Daoy (cell line): ENCODE measurements around the gene KCNT2. TPM values are rescaled to one million over a fixed set of nuclear protein-coding genes. Genes with fewer than 3 reads are reported as not detected.

ENCODE experiments used
- DNase-seq: peaks from one replicate; pipeline ENCODE4 v3.0.0-alpha.2; 2015; ENCODE audit warnings: low read depth
- total RNA-seq: library from RNA; depleted of rRNA; stranded (reverse); fragments of >200 nt; shearing (Covaris generic); gene quantifications from 2 replicates; pipeline ENCODE4 v1.2.3, GENCODE V29; 2014

Gene KCNT2
- total RNA-seq, 1 experiment from 2014 or later = 0.34 TPM

DNA sequence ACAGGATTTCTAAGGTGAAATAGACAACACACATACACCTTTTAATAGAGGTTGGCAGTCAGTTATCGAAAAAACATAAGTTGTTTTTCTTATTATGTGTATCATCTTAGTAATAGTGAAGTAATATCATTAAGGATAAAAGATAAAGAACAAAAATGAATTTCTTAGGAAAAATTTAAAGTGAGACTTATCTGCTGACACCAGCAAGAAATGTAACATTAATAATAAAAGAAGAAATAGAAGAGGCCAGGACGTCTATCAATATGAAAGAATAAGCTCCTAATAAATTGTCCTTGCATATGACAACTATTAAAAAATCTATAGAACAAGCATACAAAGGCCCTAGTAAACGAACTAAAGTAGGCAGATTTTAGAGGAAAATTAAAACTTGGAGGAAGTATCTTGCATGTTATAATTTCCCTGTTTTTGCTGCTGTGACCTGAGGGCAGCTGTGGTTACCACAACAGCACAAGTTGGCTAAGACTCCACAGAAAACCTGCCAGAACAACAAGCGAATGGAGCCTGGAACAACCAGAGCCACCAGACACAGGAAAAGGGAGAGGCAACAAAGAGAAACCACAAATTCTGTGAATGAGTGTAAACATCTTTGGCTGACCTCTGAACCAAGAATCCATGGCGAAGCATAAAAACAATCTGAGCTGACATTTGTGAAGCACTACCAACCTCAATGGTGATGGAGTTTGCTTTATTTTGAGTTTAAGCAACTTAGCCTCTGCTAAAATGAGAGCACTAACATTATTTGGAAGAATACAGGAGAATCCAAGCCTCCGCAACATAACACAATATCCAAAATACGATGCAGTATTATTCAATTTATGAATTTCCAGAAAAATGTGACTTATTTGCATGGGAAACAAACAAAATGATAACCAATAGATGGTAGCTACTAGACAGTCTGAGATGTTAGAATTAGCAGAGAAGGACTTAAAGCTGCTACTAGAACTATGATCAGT is 207.5 kb downstream of the KCNT2 start:
- peak; percentile 41 for DNase-seq

DNA sequence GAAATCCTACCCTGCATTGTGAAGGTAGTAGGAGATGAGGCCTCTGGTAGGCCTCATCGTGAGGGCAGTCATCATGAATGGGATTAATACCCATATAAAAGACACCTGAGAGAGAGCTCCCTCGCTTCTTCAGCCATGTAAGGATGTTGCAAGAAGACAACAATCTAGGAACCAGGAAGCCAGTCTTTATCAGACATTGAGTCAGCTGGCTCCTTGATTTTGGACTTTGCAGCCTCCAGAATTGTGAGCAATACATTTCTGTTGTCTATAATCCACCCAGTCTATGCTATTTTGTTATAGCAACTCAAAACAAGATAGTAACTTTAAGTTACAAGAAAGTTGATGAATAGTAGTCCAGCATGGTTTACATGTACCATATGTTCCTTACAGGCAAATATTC is 208.5 kb downstream of the KCNT2 start:
- DNase-seq = no peak

GRCh38 chr1:196393742-196394141 is 214.5 kb downstream of the KCNT2 start:
- DNase-seq = peak; percentile 61

- no peak for DNase-seq
Measured at GRCh38 chr1:196393282-196393681, 215.0 kb downstream of the KCNT2 start.

GRCh38 chr1:196387766-196388165 is 220.5 kb downstream of the KCNT2 start:
- no peak for DNase-seq

GRCh38 chr1:196385109-196385508 is 223.1 kb downstream of the KCNT2 start:
- DNase-seq = no peak

DNA sequence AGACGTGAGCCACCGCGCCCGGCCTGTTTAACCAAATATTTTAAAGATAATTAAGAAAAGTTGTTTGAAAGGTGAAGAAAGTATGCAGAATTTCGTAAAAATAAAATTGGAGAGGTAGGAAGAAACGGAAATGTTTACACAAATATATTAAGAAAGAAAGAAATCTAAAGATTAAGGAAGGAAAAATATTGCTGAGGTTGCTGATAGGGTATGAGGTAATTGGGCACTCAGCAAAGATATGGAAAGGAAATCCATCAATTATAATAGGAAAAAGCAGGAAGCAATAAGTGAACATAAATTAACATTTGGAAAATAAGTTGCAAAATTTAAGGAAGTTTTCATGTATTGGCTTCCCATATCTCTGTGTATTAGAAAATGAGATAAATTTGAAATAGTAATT is 225.9 kb downstream of the KCNT2 start:
- no peak for DNase-seq

GRCh38 chr1:196381544-196381943 is 226.7 kb downstream of the KCNT2 start:
- DNase-seq = no peak

- DNase-seq = no peak
Measured at GRCh38 chr1:196380316-196380715, 227.9 kb downstream of the KCNT2 start.

GRCh38 chr1:196377811-196378210 is 230.4 kb downstream of the KCNT2 start:
- DNase-seq = no peak

DNA sequence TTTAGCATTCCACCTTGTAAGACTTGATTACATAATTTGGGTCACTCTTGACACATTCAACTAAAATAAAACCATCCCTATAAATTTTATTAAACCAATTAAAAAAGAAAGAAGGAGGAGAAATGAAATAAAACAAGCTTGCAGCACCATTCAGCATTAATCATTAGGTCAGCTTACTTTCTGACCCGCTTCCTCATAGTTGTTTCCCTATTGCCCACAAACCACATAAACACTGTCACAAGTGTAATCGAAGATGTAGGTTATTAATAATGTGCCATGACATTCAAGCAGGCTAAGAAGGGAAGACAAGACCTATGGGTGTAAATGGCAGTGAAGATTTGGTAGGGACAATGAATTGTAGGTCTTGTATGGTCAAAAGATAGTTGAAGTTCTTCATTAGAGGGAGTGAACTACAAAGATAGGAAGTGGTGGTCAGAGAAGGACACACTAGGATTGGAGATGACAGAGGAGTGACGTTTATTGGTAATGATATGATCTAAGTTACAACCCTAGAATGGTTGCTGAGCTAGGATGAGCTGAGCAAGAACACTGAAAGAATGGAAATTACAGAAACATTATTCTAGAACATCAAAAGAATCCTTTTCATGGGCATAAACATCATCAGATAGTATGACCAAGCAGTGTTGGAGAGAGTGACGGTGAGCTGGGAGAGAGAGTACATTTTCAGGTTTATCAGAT is 231.5 kb downstream of the KCNT2 start:
- no peak for DNase-seq

DNA sequence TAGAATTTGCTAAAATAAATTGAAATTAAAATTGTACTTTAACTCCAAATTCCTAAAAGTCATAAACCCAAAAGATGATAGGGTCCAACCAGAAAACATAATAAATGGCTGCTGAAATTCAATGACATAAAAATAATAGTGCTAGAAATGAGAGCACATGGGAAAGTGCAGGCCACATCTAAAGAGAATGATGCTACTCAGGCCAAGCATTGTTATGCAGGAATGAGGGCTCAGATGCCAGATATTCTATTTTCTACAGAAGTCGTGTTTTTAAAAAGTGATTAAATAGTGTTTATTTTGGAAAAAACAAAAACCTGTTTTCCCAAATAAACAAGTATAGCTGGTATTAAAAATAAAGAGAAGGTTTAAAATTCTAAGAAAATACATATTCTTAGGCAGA is 234.4 kb downstream of the KCNT2 start:
- DNase-seq = no peak

GRCh38 chr1:196372896-196373536 is 235.2 kb downstream of the KCNT2 start:
- no peak for DNase-seq

DNA sequence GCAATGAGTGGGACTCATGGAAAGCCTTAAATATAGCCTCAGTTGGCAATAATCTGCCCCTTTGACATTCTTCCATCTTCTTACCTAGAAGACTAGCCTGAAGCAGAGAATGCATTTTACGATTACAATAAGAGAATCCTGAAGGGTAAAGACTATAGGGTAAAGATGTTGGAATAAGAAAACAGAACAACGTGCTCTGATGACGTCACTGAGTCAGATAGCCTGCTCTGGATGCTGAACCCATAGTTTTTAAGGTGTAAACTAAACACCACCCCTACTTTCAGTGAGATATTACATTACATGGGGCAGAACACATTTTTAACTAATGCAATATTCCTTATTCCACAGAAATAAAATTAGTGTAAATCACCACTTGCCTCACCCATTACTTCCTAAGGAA is 240.4 kb downstream of the KCNT2 start:
- DNase-seq = no peak

- no peak for DNase-seq
Measured at GRCh38 chr1:196366817-196367495, 241.3 kb downstream of the KCNT2 start.

DNA sequence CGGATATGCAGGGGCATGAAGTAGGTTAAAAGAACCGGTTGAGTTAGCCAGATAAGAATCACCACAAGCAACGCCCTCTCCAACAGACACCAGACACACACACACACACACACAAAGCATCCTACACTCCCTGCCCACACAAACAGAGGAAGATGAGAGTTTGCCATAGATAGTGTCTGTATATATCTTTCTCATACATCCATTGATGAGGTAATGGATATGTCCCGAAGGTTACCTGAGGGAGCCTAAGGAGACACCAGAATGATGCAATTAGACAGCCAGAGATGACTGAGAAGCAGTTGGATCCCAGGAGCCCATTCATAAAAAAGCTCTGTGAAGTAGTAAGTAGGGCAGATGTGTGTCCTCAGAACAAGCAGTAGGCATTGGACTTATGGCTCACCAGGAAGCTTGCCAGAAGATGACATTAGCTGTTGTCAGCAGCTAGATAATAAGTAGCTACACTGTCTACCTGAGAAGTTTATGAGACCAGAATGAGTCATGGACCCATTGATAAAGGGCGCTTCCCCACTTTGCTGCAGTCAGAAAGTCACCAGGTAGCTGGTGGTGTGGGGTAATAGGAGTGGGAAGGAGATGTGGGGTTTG is 247.0 kb downstream of the KCNT2 start:
- DNase-seq = no peak

GRCh38 chr1:196357913-196358312 is 250.3 kb downstream of the KCNT2 start:
- no peak for DNase-seq

GRCh38 chr1:196355206-196355786 is 252.9 kb downstream of the KCNT2 start:
- no peak for DNase-seq

- no peak for DNase-seq
Measured at GRCh38 chr1:196344453-196344852, 263.8 kb downstream of the KCNT2 start.

DNA sequence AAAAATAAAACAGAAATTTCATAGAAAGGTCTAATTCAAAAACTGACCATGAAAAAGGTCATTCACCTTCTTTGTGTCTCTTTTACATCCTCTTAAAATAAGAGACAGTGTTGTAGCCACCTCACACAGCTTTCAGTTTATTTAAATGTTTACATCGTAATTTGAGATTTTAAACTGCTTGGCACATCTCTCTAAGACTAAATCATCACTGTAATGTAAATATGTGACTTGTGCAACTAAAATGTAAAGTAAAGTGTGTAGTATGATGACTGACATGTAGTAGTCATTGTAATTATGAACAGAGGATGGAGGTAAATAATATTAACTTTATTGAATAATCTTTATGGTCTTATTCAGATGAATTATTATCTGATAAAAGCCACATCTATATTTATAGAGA is 283.9 kb downstream of the KCNT2 start:
- DNase-seq = no peak

- no peak for DNase-seq
Measured at GRCh38 chr1:196323869-196324268, 284.4 kb downstream of the KCNT2 start.
